PC-9 (cell line): ENCODE data around the gene SPP1. TPM values are rescaled to one million over a fixed set of nuclear protein-coding genes. Genes with fewer than 3 reads are reported as not detected.

Experiments
- BruUV-seq: library from RNA; stranded (reverse); fragments of 400-500 nt; replicated peaks from 2 replicates; lab custom pipeline; 2021; lab: Mats Ljungman, UMichigan
- CTCF ChIA-PET: fragments of 300-600 bp; sonication (Branson Sonifier 250); formaldehyde crosslinking; loops from one replicate; lab custom pipeline; 2022; ENCODE audit warnings: antibody characterized with exemption; lab: Charles Lee
- POLR2A ChIA-PET: fragments of 300-600 bp; sonication (Branson Sonifier 250); formaldehyde crosslinking; loops from one replicate; lab custom pipeline; 2022; ENCODE audit warnings: antibody characterized with exemption; ENCODE audit not compliant: unreplicated experiment; lab: Charles Lee
- DNase-seq, 2 experiments: peaks; one replicate each; pipeline versions ENCODE4 v3.0.0 to v3.0.0-alpha.2; 2015 to 2022; ENCODE audit warnings: mixed read lengths in 1 of 2
- H2AFZ ChIP-seq: fragments of 200-600 bp; sonication (generic); 2 replicates; pipeline ENCODE4 v1.8.1; 2017; ENCODE audit warnings: antibody characterized with exemption
- H3F3A ChIP-seq: fragments of 200-600 bp; sonication (generic); 2 replicates; pipeline ENCODE4 v1.8.1; 2017; ENCODE audit warnings: antibody characterized with exemption, mild to moderate bottlenecking, low read depth; ENCODE audit not compliant: insufficient read depth
- H3K27ac ChIP-seq: fragments of 200-600 bp; sonication (generic); 2 replicates; pipeline ENCODE4 v1.6.1; 2016; ENCODE audit warnings: mixed run types
- H3K27me3 ChIP-seq: fragments of 200-600 bp; sonication (generic); 2 replicates; pipeline ENCODE4 v1.6.1; 2016; ENCODE audit warnings: low read depth, mixed run types; ENCODE audit not compliant: insufficient read depth
- H3K36me3 ChIP-seq: fragments of 200-600 bp; sonication (generic); 2 replicates; pipeline ENCODE4 v1.6.1; 2016; ENCODE audit warnings: low read depth, mixed run types
- H3K4me1 ChIP-seq: fragments of 200-600 bp; sonication (generic); replicated peaks from 2 replicates; pipeline ENCODE4 v1.6.1; 2016; ENCODE audit warnings: mixed run types; ENCODE audit not compliant: insufficient read depth
- H3K4me2 ChIP-seq: fragments of 200-600 bp; sonication (generic); 2 replicates; pipeline ENCODE4 v1.6.1; 2017; ENCODE audit warnings: mixed run types
- H3K4me3 ChIP-seq: fragments of 200-600 bp; sonication (generic); 2 replicates; pipeline ENCODE4 v1.6.1; 2016; ENCODE audit warnings: mixed run types
- H3K79me2 ChIP-seq: fragments of 200-600 bp; sonication (generic); 2 replicates; pipeline ENCODE4 v1.6.1; 2017; ENCODE audit warnings: low read depth, mixed run types
- H3K9me2 ChIP-seq: fragments of 200-600 bp; sonication (generic); 2 replicates; pipeline ENCODE4 v1.8.1; 2017; ENCODE audit warnings: mild to moderate bottlenecking; ENCODE audit not compliant: insufficient read depth
- H3K9me3 ChIP-seq: fragments of 200-600 bp; sonication (generic); 2 replicates; pipeline ENCODE4 v1.8.1; 2016; ENCODE audit warnings: low read depth; ENCODE audit not compliant: insufficient read depth
- H4K20me1 ChIP-seq: fragments of 200-600 bp; sonication (generic); 2 replicates; pipeline ENCODE4 v1.8.1; 2017; ENCODE audit not compliant: insufficient read depth
- CTCF ChIP-seq: fragments of 200-600 bp; sonication (generic); conservative IDR thresholded peaks from 2 replicates; pipeline ENCODE4 v1.6.1; 2017; ENCODE audit warnings: mixed run types, antibody characterized with exemption, mild to moderate bottlenecking, moderate library complexity
- EZH2 ChIP-seq: fragments of 200-600 bp; sonication (generic); IDR thresholded peaks from 2 replicates; pipeline ENCODE4 v1.8.0; 2017; ENCODE audit warnings: antibody characterized with exemption, low read depth
- intact Hi-C: fragments of 100-400 bp; cut with micrococcal nuclease; formaldehyde crosslinking; loops from one replicate; pipeline ENCODE4 v1.10.0; 2022; ENCODE audit not compliant: unreplicated experiment
- total RNA-seq: library from RNA; stranded (reverse); gene quantifications from 2 replicates; pipeline ENCODE4 v1.2.3, GENCODE V29; 2021

Gene SPP1
- total RNA-seq, 1 experiment from 2014 or later: 212 TPM

- H3K4me3 ChIP-seq: no peak overlapping the region
- no peak overlapping the region for H2AFZ ChIP-seq
- H3K9me2 ChIP-seq: no peaks in the 10 kb centered on the region
- POLR2A ChIA-PET: interaction anchor here (0.7 kb wide), 1 partner anchor 1750 kb away, joined by 3 read pairs; no protein-coding TSS in a partner anchor
- H3K36me3 ChIP-seq: peaks cover 3% of the 10 kb centered on the region; the same call in 1 of the 2 replicates
- BruUV-seq: no TSS peak
- no peaks in the 10 kb centered on the region for H3K4me1 ChIP-seq
- no peak for DNase-seq
- no peaks in the 10 kb centered on the region for H3K27me3 ChIP-seq
- H4K20me1 ChIP-seq: no peaks in the 10 kb centered on the region
- no peak overlapping the region for H3K27ac ChIP-seq
- CTCF ChIA-PET: no interaction called here
- no peak for TF ChIP-seq EZH2
- H3K9me3 ChIP-seq: no peaks in the 10 kb centered on the region
- H3F3A ChIP-seq: no peaks in the 10 kb centered on the region
- H3K4me2 ChIP-seq: no peak overlapping the region
- intact Hi-C loops: loop anchor here (1.0 to 10.0 kb wide), 3 partner anchors 309 to 531 kb away; no protein-coding TSS in a partner anchor
- no peaks in the 10 kb centered on the region for H3K79me2 ChIP-seq
These were observed 8.5 kb downstream of the SPP1 start for GRCh38 chr4:87983996-87984395.

GRCh38 chr4:87985097-87985886 is 9.8 kb downstream of the SPP1 start:
- Histone ChIP-seq H3K27ac (no peak overlapping the region), H3K79me2 (no peaks in the 10 kb centered on the region), H3K4me2 (no peak overlapping the region), H3K36me3 (peaks cover 1% of the 10 kb centered on the region; the same call in 1 of the 2 replicates), H4K20me1 (no peaks in the 10 kb centered on the region), H3K27me3 (no peaks in the 10 kb centered on the region), H3K9me2 (no peaks in the 10 kb centered on the region), H2AFZ (no peak overlapping the region), H3K4me3 (no peak overlapping the region), H3K4me1 (no peaks in the 10 kb centered on the region), H3K9me3 (no peaks in the 10 kb centered on the region), H3F3A (no peaks in the 10 kb centered on the region)
- no peak for TF ChIP-seq EZH2
- peak; percentile 69 for TF ChIP-seq CTCF
- ChIA-PET POLR2A (interaction anchor here (0.5 to 0.7 kb wide), 2 partner anchors 89 to 326 kb away, joined by 3 to 7 read pairs; no protein-coding TSS in a partner anchor), CTCF (interaction anchor here (0.7 to 2.2 kb wide), 4 partner anchors 11 to 305 kb away, joined by 3 to 21 read pairs (median 5); no protein-coding TSS in a partner anchor)
- DNase-seq: peak; percentile 35 to 56
- intact Hi-C loops: loop anchor here (1.0 to 10.0 kb wide), 3 partner anchors 132 to 440 kb away; no protein-coding TSS in a partner anchor
- BruUV-seq: no TSS peak

- CTCF ChIA-PET: interaction anchor here (0.6 to 2.2 kb wide), 4 partner anchors 24 to 306 kb away, joined by 3 to 21 read pairs (median 4); no protein-coding TSS in a partner anchor
These were observed 10.3 kb downstream of the SPP1 start for GRCh38 chr4:87985887-87986200.

More at GRCh38 chr4:87985887-87986200, 10.3 kb downstream of the SPP1 start:
- Histone ChIP-seq H3K4me1 (no peaks in the 10 kb centered on the region), H3K36me3 (no peaks in the 10 kb centered on the region; the same call in 1 of the 2 replicates), H3K4me2 (no peak overlapping the region), H3K4me3 (no peak overlapping the region), H3K79me2 (no peaks in the 10 kb centered on the region), H3K9me2 (no peaks in the 10 kb centered on the region), H4K20me1 (no peaks in the 10 kb centered on the region), H3K9me3 (no peaks in the 10 kb centered on the region), H3F3A (no peaks in the 10 kb centered on the region), H3K27me3 (no peaks in the 10 kb centered on the region), H2AFZ (no peak overlapping the region), H3K27ac (no peak overlapping the region)
- POLR2A ChIA-PET: interaction anchor here (0.7 kb wide), 1 partner anchor 327 kb away, joined by 3 read pairs; no protein-coding TSS in a partner anchor
- DNase-seq: no peak
- intact Hi-C loops: loop anchor here (1.0 to 10.0 kb wide), 3 partner anchors 133 to 441 kb away; no protein-coding TSS in a partner anchor
- TF ChIP-seq CTCF (peak; percentile 35; the same call in 1 of the 2 replicates), EZH2 (no peak)
- BruUV-seq: no TSS peak
